T-cell (primary cell): ENCODE data around the gene TPST2. TPM values are rescaled to one million over a fixed set of nuclear protein-coding genes. Genes with fewer than 3 reads are reported as not detected.
A peak's percentile ranks its signal among the peaks of the same experiment; 100 is the strongest.

ENCODE experiments used
- ATAC-seq, 4 experiments: fragments of 200-7000 bp in 3 of 4; fragments of 150-1000 bp in 1 of 4; cut with Tn5 transposase; replicated peaks in 1 of 4; 1 replicate in 3 of 4; 2 replicates in 1 of 4; pipeline ENCODE4 v1.10.0; 2021; ENCODE audit warnings: moderate library complexity in 3 of 4, mild to moderate bottlenecking in 2 of 4, moderate number of reproducible peaks in 1 of 4
- CTCF ChIA-PET, 2 donors: fragments of 300-600 bp; sonication (Branson Sonifier 250); formaldehyde crosslinking; loops; one replicate each; lab custom pipeline; 2022; ENCODE audit warnings: antibody characterized with exemption in 2 of 2; lab: Charles Lee
- POLR2A ChIA-PET, 2 donors: fragments of 300-600 bp; sonication (Branson Sonifier 250); formaldehyde crosslinking; loops; one replicate each; lab custom pipeline; 2022; ENCODE audit warnings: antibody characterized with exemption in 2 of 2; lab: Charles Lee
- DNase-seq, 35 experiments: peaks; one replicate each; pipeline versions ENCODE4 v3.0.0 to v3.0.0-alpha.2; 2013 to 2023
- H3K27ac ChIP-seq: one replicate; pipeline ENCODE4 v1.5.1; 2013; ENCODE audit warnings: low read length
- H3K27me3 ChIP-seq, 2 experiments: replicated peaks in 1 of 2; 1 replicate in 1 of 2; 2 replicates in 1 of 2; pipeline versions ENCODE4 v1.6.1 to v1.7.0; 2013; ENCODE audit warnings: low read length in 1 of 2, mixed read lengths in 1 of 2; ENCODE audit not compliant: control insufficient read depth in 2 of 2, insufficient read depth in 2 of 2; ENCODE audit errors: extremely low read depth in 1 of 2
- H3K36me3 ChIP-seq, 2 donors: 1 replicate in 1 of 2; 2 replicates in 1 of 2; pipeline versions ENCODE4 v1.6.1 to v1.7.0; 2013; ENCODE audit warnings: low read length in 1 of 2; ENCODE audit not compliant: control insufficient read depth in 2 of 2, insufficient read depth in 1 of 2; ENCODE audit errors: extremely low read depth in 1 of 2
- H3K4me1 ChIP-seq, 2 experiments: 1 replicate in 1 of 2; 2 replicates in 1 of 2; pipeline versions ENCODE4 v1.6.1 to v1.7.0; 2013; ENCODE audit warnings: low read length in 2 of 2, mixed read lengths in 1 of 2; ENCODE audit not compliant: insufficient read depth in 2 of 2, control insufficient read depth in 1 of 2; ENCODE audit errors: extremely low read depth in 1 of 2
- H3K4me3 ChIP-seq, 2 donors: 1 replicate in 1 of 2; 2 replicates in 1 of 2; pipeline versions ENCODE4 v1.5.1 to v1.7.0; 2013; ENCODE audit warnings: mild to moderate bottlenecking in 2 of 2, low read length in 1 of 2, moderate library complexity in 1 of 2; ENCODE audit not compliant: control insufficient read depth in 1 of 2; ENCODE audit errors: extremely low read depth in 1 of 2
- H3K9me3 ChIP-seq: 2 replicates; pipeline ENCODE4 v1.7.0; 2013
- H3K27ac Mint-ChIP-seq, 2 donors: one replicate each; pipeline ENCODE4 v1.8.0; 2020 to 2021; ENCODE audit warnings: mild to moderate bottlenecking in 2 of 2, mixed read lengths in 2 of 2
- H3K27me3 Mint-ChIP-seq, 2 donors: one replicate each; pipeline ENCODE4 v1.8.0; 2021 to 2022; ENCODE audit warnings: mixed read lengths in 2 of 2
- H3K36me3 Mint-ChIP-seq: one replicate; pipeline ENCODE4 v1.8.0; 2021; ENCODE audit warnings: mixed read lengths
- H3K4me1 Mint-ChIP-seq, 3 donors: one replicate each; pipeline ENCODE4 v1.8.0; 2020 to 2022; ENCODE audit warnings: mixed read lengths in 3 of 3, mild to moderate bottlenecking in 1 of 3
- H3K4me3 Mint-ChIP-seq, 3 donors: one replicate each; pipeline ENCODE4 v1.8.0; 2020 to 2022; ENCODE audit warnings: mild to moderate bottlenecking in 3 of 3, mixed read lengths in 3 of 3, moderate library complexity in 3 of 3
- H3K9me3 Mint-ChIP-seq, 3 donors: one replicate each; pipeline ENCODE4 v1.8.0; 2020 to 2022; ENCODE audit warnings: mixed read lengths in 3 of 3
- WGBS: methylation state at CpG from one replicate; pipeline ENCODE4 v1.1.5; 2013; ENCODE audit warnings: missing lambda C conversion rate; ENCODE audit not compliant: insufficient coverage; 5-methylcytosine and 5-hydroxymethylcytosine counted together
- total RNA-seq, 35 experiments: library from RNA in 6 of 35; stranded (reverse) in 6 of 35; fragments of 120-200 nt in 1 of 35; gene quantifications; one replicate each; pipeline versions ENCODE4 v1.2.1 to v1.2.4 and lab custom pipeline; 2013 to 2026

The TPST2 gene
- total RNA-seq, 5 donors from 2014 or later (not counting 1 experiment from before 2014, with no cell fraction given), result 30.3 to 42.1 (median 38.0) TPM

GRCh38 chr22:26580240-26580962 lies 9.5 kb downstream of the TPST2 start:
- peaks cover 8% of the 10 kb centered on the region for H3K36me3 Mint-ChIP-seq
- Histone ChIP-seq H3K4me1 (peaks cover 15 to 75% of the 10 kb centered on the region in 2 experiments), H3K27ac (peak overlapping the region; percentile 74), H3K27me3 (no peaks in the 10 kb centered on the region), H3K36me3 (peaks cover 3 to 18% of the 10 kb centered on the region in 2 donors), H3K9me3 (no peaks in the 10 kb centered on the region), H3K4me3 (peak overlapping the region in 1 of 2 donors; percentile 17)
- H3K4me3 Mint-ChIP-seq, result peak overlapping the region; percentile 58 to 71 (median 68)
- ChIA-PET POLR2A (no interaction called here), CTCF (no interaction called here)
- 100% methylated on average over 2 of the region's 13 CpGs for WGBS
- ATAC-seq, result no peak
- H3K4me1 Mint-ChIP-seq, result peaks cover 65 to 69% (median 67%) of the 10 kb centered on the region in 3 donors
- no peaks in the 10 kb centered on the region for H3K9me3 Mint-ChIP-seq
- H3K27me3 Mint-ChIP-seq, result no peaks in the 10 kb centered on the region
- H3K27ac Mint-ChIP-seq, result peak overlapping the region; percentile 92 to 95
- no peak for DNase-seq

DNA sequence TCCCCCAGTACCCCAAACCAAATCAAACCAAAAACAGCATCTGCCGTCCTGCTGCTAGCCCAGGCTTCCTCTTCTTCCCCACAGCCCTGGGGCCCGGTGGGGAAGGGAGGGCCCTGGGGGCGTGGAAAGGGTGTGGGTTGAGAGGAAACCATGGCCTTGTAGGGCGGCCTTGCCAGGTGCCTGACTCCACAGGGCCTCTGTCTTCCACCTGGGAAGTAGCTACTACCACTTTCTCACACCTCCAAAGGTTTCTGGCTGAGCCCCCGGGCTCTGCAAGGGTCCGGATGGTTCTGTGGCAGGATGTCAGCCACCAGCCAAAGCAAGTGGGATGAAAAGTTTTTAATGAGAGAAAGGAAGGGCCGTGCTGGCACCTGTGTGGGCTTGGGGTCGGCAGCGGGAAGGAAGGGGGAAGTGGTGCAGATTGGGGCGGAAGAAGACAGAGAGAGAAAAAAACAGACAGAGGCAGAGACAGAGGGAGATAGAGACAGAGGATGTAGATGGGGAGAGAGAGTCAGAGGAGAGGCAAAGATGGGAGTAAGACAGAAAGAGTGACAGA lies 10.5 kb downstream of the TPST2 start:
- Mint-ChIP-seq H3K4me3 (peak overlapping the region; percentile 58 to 71 (median 68)), H3K36me3 (peaks cover 8% of the 10 kb centered on the region), H3K27me3 (no peaks in the 10 kb centered on the region), H3K4me1 (peaks cover 65 to 69% (median 67%) of the 10 kb centered on the region in 3 donors), H3K27ac (peak overlapping the region; percentile 92 to 95), H3K9me3 (no peaks in the 10 kb centered on the region)
- CTCF ChIA-PET, result no interaction called here
- DNase-seq (peak; percentile 24 to 74 (median 52)), ATAC-seq (peak; percentile 93 to 95 (median 94))
- peaks cover 15 to 73% of the 10 kb centered on the region in 2 experiments for H3K4me1 ChIP-seq
- POLR2A ChIA-PET, result no interaction called here
- peak overlapping the region in 1 of 2 donors; percentile 23 for H3K4me3 ChIP-seq
- peaks cover 3 to 18% of the 10 kb centered on the region in 2 donors for H3K36me3 ChIP-seq
- 1% methylated on average over 5 of the region's 10 CpGs for WGBS
- H3K27ac ChIP-seq, result peak overlapping the region; percentile 74
- no peaks in the 10 kb centered on the region for H3K9me3 ChIP-seq
- H3K27me3 ChIP-seq, result no peaks in the 10 kb centered on the region

DNA sequence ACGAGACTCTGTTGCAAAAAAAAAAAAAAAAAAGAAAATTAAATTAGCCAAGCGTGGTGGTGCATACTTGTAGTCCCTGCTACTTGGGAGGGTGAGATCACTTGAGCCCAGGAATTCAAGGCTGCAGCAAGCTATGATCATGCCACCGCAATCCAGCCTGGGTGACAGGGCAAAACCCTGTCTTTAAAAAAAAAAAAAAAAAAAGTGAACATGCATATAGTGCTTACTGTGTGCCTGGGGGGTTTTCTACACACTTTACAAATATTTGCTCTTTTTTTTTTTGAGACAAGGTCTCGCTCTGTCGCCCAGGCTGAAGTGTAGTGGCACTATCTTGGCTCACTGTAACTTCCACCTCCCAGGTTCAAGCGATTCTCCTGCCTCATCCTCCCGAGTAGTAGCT lies 12.9 kb downstream of the TPST2 start:
- H3K36me3 Mint-ChIP-seq, result no peaks in the 10 kb centered on the region
- H3K27ac ChIP-seq, result no peak overlapping the region
- peaks cover 3 to 19% of the 10 kb centered on the region in 2 donors for H3K36me3 ChIP-seq
- H3K27ac Mint-ChIP-seq, result peak overlapping the region in 1 of 2 donors; percentile 95
- 100% methylated on average over 1 of the region's 7 CpGs for WGBS
- DNase-seq, result no peak
- no peak for ATAC-seq
- H3K9me3 Mint-ChIP-seq, result no peaks in the 10 kb centered on the region
- H3K4me1 ChIP-seq, result peaks cover 20 to 75% of the 10 kb centered on the region in 2 experiments
- H3K27me3 Mint-ChIP-seq, result no peaks in the 10 kb centered on the region
- ChIA-PET POLR2A (interaction anchor here in 1 of 2 donors (0.6 kb wide), 1 partner anchor 25 kb away, joined by 5 read pairs; no protein-coding TSS in a partner anchor), CTCF (interaction anchor here in 1 of 2 donors (0.7 kb wide), 2 partner anchors 46 to 1528 kb away, joined by 4 to 6 read pairs; no protein-coding TSS in a partner anchor)
- H3K27me3 ChIP-seq, result no peaks in the 10 kb centered on the region
- peaks cover 77 to 81% (median 78%) of the 10 kb centered on the region in 3 donors for H3K4me1 Mint-ChIP-seq
- H3K4me3 ChIP-seq, result no peak overlapping the region
- no peak overlapping the region for H3K4me3 Mint-ChIP-seq
- no peaks in the 10 kb centered on the region for H3K9me3 ChIP-seq

DNA sequence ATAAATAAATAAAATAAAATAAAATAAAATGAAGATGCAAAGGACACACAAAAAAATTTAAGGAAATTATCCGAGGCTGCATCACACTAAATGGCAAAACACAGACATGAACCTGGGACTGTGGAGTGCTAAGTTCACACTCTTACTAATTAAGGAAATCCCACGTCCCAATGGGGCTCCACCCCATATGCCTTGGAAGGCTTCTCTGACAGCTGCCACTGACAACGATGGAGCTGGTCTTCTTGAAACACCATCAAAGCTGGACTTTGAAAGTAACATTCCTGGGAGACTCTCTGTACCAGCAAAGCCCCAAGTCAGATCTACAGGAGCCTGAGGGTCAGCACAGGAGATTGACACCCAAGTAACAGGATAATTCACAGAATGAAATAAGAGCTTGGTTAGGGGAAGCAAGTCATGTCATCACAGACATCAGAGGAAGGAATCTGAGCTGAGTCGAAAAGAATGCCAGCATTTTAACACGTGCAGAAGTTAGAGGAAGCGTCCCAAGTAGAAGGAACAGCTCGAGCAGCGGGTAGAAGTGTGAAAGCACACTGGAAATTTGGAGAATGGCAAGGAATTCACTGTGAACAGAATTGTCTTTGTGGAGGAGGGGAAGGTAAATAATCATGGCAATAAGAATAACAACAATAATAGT lies 13.8 kb downstream of the TPST2 start:
- H3K4me3 Mint-ChIP-seq, result peak overlapping the region in 1 of 3 donors; percentile 8
- H3K27ac ChIP-seq, result no peak overlapping the region
- H3K27ac Mint-ChIP-seq, result peak overlapping the region; percentile 2 to 56
- H3K9me3 ChIP-seq, result no peaks in the 10 kb centered on the region
- H3K4me1 ChIP-seq, result peaks cover 18 to 77% of the 10 kb centered on the region in 2 experiments
- no peak overlapping the region for H3K4me3 ChIP-seq
- 61% methylated on average over 5 of the region's 8 CpGs for WGBS
- H3K36me3 ChIP-seq, result peaks cover 0 to 11% of the 10 kb centered on the region in 2 donors
- POLR2A ChIA-PET, result interaction anchor here in 1 of 2 donors (0.6 kb wide), 1 partner anchor 69 kb away, joined by 3 read pairs; no protein-coding TSS in a partner anchor
- CTCF ChIA-PET, result no interaction called here
- H3K27me3 Mint-ChIP-seq, result no peaks in the 10 kb centered on the region
- H3K27me3 ChIP-seq, result no peaks in the 10 kb centered on the region
- peaks cover 3% of the 10 kb centered on the region for H3K36me3 Mint-ChIP-seq
- peaks cover 79 to 87% (median 81%) of the 10 kb centered on the region in 3 donors for H3K4me1 Mint-ChIP-seq
- DNase-seq (no peak), ATAC-seq (no peak)
- H3K9me3 Mint-ChIP-seq, result no peaks in the 10 kb centered on the region

GRCh38 chr22:26574001-26574723 lies 15.8 kb downstream of the TPST2 start:
- DNase-seq, result no peak
- Mint-ChIP-seq H3K27ac (peak overlapping the region; percentile 20 to 46), H3K9me3 (no peaks in the 10 kb centered on the region), H3K36me3 (peaks cover 4% of the 10 kb centered on the region), H3K4me1 (peaks cover 72 to 85% (median 75%) of the 10 kb centered on the region in 3 donors), H3K4me3 (peak overlapping the region in 1 of 3 donors; percentile 56), H3K27me3 (no peaks in the 10 kb centered on the region)
- no peaks in the 10 kb centered on the region for H3K9me3 ChIP-seq
- H3K27ac ChIP-seq, result no peak overlapping the region
- CTCF ChIA-PET, result no interaction called here
- peaks cover 11 to 70% of the 10 kb centered on the region in 2 experiments for H3K4me1 ChIP-seq
- POLR2A ChIA-PET, result no interaction called here
- no peak overlapping the region for H3K4me3 ChIP-seq
- H3K27me3 ChIP-seq, result no peaks in the 10 kb centered on the region
- WGBS, result 77% methylated on average over 3 of the region's 7 CpGs
- H3K36me3 ChIP-seq, result peaks cover 0 to 10% of the 10 kb centered on the region in 2 donors
- no peak for ATAC-seq
